Hematopoietic multipotent progenitor cell treated with erythropoietin and hydrocortisone succinate and interleukin-3 and kit ligand, for 4 days (in vitro differentiated cells): ENCODE data around the gene ZNF579.

Experiments
- DNase-seq: peaks from one replicate; pipeline ENCODE4 v3.0.0-alpha.2; 2015

ZNF579 gene

DNA sequence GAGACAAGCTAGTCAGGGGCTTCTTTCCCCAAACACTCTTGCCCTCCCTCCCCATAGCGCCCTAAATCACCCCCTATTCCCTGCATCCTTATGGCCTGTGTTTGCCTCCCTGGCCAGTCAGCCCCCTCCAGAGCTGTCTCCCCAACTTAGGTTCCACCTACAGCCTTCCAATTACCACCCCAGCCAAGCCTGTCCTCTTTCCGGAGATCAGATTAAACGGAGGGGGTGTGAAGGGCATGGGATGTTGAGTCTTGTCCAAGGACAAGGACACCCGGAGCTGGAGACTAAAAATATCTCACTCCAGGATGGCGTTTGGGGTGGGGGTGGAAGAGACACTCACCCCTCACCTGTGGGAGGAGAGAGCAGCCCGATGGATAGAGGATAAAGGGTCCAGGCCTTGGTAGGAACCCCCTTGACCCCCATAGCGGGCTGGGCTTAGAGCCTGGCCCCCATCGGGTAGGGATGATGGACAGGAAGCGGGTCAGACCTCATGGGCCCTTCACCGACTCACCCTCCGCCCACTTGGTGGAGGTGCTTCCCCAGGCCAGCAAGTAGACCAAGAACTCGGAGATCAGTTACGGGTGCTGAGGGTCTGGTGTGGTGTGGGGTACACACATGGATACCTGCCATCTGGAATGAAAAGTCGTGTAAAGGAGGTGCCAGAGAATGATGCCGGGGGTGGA, 30.8 kb upstream of the ZNF579 start:
- DNase-seq = no peak

DNA sequence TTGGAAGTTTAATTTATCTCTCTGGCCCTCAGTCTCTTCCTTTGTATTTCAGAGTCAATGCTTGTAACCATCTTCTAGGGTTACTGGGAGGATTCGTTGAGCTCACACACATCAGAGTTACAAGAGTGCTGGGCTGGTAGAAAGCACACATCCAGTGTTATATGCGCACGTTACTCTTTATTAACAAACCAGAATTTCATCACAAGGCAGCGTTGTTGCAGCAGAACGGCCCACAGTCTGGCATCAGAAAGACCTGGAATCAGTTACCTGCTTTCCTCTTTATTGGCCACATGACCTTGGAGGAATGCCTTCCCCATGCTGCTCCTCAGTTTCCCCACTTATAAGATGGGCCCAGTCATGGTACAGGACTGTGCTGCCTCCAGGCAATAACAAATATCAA, 28.7 kb upstream of the ZNF579 start:
- DNase-seq = no peak

DNA sequence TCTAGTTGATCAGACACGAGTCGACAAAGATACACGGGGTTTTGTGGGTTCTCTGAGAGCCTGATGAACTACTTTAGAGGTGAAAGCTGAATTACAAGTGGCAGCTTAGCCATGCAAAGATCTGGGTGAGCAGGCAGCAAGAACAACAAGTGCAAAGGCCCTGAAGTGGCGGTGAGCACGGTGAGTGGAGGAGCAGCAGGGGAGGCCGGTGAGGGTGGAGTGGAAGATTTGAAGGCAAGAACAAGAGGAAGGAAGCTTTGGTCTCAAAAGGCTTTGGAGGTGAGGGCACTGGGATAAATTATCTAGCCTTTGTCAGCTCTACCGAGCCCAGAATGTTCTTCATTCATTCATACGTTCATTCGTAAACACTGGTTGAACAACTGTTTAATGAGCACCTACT, 26.2 kb upstream of the ZNF579 start:
- DNase-seq = no peak

GRCh38 chr19:55606471-55606787, 25.8 kb upstream of the ZNF579 start:
- no peak for DNase-seq

GRCh38 chr19:55605637-55606470, 25.2 kb upstream of the ZNF579 start, which contains the start of gene ZNF865:
TSS of gene ZNF865 (plus strand) at chr19:55605647. CDS start at chr19:55613619, 7,972 bp downstream.
- DNase-seq = peak; percentile 93

DNA sequence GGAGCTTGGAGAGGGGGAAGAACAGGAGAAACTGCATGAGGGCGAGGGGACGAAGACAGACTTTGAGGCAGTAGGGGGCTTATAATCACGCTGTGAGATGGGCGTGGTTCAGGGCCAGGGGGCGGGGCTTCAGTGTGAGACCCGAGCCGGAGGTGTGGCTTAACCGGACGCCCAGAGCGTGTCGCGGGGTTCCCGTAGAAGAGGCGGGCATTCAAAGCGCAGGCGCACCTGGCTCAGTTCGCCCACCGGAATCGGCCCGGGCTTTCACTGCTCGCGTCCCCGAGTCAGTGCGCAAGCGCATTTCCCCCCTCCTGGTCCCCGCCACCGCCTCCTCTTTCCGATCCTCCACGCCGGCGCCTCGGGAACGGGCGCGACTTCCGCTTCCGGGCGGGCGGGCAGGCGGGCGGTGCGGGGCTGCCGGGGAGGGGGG, 24.6 kb upstream of the ZNF579 start:
- DNase-seq = peak; percentile 99

DNA sequence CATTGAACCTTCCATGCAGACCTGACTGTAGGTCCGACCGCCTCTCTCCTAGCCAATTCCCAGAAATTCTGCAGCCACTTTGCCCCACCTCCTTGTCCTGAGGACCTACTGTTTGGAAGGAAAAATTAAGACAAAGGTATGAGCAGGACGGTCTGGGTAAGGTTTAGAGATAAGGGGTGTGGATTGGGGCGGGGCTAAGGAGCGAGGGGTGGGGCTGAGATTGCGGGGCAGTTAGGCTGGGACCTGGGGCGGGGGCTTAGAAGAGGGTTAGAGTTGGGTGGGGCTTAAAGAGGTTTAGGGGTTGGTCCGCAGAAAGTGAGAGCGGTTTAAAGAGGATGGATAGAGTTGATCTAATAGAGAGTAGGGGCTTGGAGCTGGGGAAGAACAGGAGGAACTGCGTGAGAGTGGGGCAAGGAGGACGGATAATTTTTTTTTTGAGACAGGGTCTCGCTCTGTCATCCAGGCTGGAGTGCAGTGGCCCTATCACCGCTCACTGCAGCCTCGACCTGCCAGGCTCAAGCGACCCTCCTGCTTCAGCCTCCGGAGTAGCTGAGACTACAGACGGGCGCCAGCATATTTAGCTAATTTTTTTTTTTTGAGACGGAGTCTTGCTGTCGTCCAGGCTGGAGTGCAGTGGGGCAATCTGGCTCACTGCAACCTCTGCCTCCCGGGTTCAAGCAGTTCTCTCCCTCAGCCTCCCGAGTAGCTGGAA, 23.1 kb upstream of the ZNF579 start:
- DNase-seq = peak; percentile 46

GRCh38 chr19:55603115-55603514, 22.5 kb upstream of the ZNF579 start:
- DNase-seq = no peak

DNA sequence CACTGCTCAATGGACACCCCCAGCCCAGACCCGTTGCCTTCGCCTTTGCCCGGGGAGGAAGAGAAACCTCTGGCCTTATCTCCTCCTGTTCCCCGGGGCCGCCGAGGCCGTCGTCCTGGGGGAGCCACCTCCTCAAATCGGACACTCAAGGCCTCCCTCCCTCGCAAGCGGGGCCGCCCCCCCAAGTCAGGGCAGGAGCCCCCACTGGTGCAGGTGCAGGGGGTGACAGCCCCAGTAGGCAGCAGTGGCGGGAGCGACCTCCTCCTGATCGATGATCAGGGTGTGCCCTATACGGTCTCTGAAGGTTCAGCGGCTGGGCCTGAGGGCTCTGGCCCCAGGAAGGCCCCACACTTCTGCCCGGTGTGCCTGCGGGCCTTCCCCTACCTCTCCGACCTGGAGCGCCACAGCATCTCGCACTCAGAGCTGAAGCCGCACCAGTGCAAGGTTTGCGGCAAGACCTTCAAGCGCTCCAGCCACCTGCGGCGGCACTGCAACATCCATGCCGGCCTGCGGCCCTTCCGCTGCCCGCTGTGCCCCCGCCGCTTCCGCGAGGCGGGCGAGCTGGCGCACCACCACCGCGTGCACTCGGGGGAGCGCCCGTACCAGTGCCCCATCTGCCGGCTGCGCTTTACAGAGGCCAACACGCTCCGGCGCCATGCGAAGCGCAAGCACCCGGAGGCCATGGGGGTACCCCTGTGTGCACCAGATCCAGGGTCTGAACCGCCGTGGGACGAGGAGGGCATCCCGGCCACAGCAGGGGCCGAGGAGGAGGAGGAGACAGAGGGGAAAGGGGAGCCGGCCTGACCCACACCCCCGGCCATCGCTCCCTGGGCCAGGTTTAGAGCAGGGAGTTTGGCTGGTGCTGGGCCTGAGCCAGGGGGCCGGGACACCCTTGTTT, 21.7 kb upstream of the ZNF579 start:
- no peak for DNase-seq

GRCh38 chr19:55601084-55601483, 20.4 kb upstream of the ZNF579 start:
- no peak for DNase-seq

DNA sequence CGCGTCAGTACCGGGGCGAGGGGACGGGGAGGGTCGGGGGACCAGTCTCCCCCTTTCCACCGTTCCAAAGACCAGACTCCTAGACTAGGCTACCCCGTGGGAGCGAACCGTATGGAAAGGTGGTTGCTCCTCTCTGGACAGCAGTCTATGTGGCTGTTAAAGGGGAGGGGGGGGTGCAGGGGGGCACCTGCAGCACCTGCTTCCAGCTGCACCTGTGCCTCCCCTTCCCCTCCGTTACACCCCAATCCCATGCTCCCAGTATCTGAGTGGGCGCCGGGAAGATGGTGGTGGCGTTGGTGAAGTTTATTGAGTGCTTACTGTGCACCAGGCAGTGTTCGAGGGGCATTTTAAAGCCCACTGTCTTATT, 20.0 kb upstream of the ZNF579 start:
- DNase-seq = no peak

GRCh38 chr19:55599842-55600661, 19.4 kb upstream of the ZNF579 start, which contains the start of gene ZNF524:
TSS of gene ZNF524 (plus strand) at chr19:55600288. CDS start at chr19:55602113, 1,825 bp downstream.
- peak; percentile 95 for DNase-seq

DNA sequence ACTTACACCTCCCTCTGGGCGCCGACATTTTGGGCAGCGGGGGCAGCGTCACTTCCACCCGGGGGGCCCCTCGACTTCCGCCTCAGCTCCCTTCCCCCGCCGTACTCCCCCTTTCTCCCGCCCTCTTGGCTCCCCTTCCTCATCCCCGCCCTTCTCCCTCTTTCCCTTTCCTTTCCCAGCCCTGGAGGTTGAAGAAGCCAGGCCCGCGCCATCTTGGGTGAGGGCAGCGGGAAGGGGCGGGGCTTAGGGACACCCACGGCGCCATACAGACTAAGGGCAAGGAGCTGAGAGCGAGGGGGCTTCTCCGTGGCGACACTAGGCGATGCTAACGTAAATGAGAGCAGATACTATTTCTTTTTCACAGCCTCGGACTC, 18.8 kb upstream of the ZNF579 start, which contains the start of gene FIZ1:
FIZ1 (minus strand) TSS at position 50 of the 374 bp plus-strand sequence. CDS start 1,652 bp downstream, outside the sequence.
- DNase-seq = peak; percentile 100

DNA sequence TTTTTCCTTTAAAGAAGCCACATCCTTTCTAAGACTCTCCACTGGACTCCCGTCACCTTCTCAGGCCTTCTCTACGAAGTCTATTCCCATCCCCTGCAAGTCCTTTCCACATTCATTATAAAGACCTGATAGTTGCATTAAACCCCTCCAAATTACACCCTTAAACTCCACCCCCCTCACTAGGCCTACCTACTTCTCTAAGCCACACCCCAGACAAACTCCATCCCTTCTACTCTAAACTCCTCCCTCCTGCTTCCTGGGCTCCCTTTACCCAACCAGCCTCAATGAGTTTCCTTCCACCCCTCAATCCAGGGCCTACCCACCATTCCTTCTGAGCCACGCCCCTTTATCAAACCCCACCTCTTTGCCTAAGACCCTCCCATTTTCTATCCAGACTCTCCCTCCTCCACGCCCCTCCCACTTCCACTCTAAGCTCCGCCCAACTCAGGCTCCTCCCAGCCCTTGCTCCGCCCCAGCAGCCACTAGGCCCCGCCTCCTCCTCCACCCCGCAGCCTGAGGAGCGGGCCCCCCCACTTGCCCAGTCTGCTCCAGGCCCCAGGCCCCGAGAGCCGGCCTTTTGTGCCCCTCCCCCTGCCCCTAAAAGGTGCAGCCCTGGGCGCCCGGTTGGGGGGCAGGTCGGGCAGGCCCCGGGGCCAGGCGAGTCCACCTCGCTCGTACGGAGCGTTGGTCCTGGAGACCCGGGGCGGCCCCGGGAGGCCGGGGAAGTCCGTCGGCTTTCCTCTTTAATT, 18.2 kb upstream of the ZNF579 start:
- DNase-seq = peak; percentile 97

DNA sequence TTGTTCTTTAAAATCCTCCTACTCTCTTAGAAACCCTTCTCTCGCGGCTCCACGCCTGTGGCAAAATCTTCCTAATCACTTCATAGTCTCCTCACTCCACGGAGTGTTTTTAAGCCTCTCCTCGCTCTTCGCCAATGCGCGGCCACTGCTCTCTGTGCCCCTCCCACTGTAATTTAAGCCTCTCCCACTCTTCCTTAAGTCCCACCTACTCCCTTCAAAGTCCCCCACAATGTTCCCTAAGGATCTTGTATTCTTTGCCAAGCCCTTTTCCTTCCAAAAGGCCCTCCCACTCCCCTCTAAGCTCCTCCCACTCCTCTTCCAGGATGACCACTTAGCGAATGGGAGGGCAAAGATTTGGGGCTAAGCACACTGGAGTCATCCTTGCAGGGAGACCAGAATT, 17.4 kb upstream of the ZNF579 start:
- no peak for DNase-seq

DNA sequence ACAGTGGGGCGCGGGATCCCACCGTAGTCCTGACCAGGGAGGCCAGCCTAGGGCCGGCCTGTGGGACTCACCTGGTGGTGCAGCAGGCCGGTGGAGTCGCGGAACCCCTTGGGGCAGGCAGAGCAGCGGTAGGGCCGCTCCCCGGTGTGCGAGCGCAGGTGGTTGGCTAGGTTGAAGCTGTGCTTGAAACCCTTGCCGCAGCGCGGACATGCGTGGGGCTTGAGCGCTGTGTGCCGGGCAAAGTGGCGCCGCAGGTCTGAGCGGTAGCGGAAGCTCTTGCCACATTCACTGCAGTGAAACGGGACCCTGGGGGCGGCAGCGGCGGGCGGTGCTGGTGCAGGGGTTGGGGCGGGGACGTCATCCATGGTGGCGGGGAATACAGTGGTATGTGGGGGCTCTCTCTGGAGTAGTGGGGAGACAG, 16.9 kb upstream of the ZNF579 start:
- DNase-seq = no peak

DNA sequence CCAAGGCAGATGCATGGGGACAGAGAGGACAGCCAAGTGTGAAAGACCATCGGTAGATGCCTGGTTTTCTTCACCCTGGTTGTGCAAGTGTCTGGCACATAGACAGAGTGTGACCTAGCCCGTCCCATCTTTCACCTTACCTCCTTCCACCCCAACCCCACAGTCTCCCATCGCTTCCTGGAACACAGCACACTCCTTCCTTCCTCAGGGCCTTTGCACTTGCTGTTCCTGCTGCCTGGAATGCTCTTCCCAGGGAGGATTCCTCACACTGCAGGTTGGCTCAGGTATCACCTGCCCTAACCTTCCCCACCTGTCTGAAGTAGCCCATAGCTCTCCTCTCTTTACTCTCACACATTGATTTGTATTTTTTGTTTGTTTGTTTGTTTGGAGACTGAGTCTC, 15.7 kb upstream of the ZNF579 start:
- DNase-seq = no peak

- DNase-seq = no peak
Measured at GRCh38 chr19:55594996-55595545, 14.4 kb upstream of the ZNF579 start.

DNA sequence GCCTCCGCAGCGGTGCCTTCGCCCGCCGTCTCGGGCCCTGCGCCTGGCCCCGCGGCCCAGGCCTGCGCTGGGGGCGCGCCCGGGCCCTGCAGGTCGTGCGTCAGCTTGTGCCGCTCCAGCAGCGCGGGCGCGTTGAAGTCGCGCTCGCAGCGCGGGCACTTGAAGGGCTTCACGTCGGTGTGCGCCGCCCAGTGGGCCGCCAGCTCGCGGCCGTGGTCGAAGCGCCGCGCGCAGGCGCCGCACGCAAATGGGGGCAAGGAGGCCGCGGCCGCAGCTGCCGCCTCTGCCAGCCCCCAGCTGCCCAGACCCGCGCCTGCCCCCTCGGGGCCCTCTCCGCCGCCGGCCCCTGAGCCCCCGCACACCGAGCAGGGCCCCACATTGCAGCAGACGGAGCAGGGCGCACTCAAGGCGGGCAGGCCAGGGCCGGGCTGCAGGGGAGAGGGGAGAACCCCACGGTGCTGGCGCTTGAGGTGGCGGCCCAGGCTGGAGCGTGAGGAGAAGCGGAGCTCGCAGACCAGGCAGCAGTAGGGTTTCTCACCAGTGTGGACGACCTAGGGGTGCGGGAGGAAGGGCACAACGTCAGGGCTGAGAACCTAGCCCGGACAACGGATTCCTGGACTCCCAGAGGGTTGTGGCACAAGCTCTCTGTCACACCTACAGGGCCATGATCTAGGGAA, 12.6 kb upstream of the ZNF579 start:
- no peak for DNase-seq
